ENCODE results near the gene SLC38A3. TPM values are rescaled to one million over a fixed set of nuclear protein-coding genes. Genes with fewer than 3 reads are reported as not detected.

The SLC38A3 gene
- total and polyA plus RNA-seq, 2 of the 8 experiments (the other 6 are each of a cell fraction or from before 2014, with no cell fraction given): 1.2 to 3.7 TPM

GRCh38 chr3:50192689-50193141, 12.4 kb upstream of the SLC38A3 start:
- CTCF ChIA-PET (ENCODE audit: partially characterized antibody): interaction anchor here (0.6 to 19.7 kb wide), 26 partner anchors 18 to 400 kb away, joined by 3 to 1138 read pairs (median 6); partner anchors contain the start of genes GNAI2, HYAL2, SEMA3B and SLC38A3
- Histone ChIP-seq H2BK5ac (ENCODE audit: low read depth, low read length) (no peak overlapping the region), H3K9ac (replicated peaks in 1 of 4; ENCODE audit: extremely low read depth in 1 of 4, low read depth in 3 of 4, low read length in 3 of 4) (no peak overlapping the region), H3K4me1 (replicated peaks in 1 of 4; ENCODE audit: control insufficient read depth in 3 of 4, insufficient read depth in 4 of 4, low read length in 3 of 4) (peaks cover 0 to 14% (median 7%) of the 10 kb centered on the region in 4 experiments; a peak in 5 of 7 replicates), H3K14ac (ENCODE audit: insufficient read length) (no peak overlapping the region), H4K20me1 (replicated peaks in 1 of 2; ENCODE audit: control insufficient read depth in 1 of 2, insufficient read depth in 2 of 2, low read length in 2 of 2) (peaks cover 0 to 5% of the 10 kb centered on the region in 2 experiments), H3K79me2 (ENCODE audit: control insufficient read depth in 1 of 2, insufficient read depth in 2 of 2, low read length in 2 of 2) (no peaks in the 10 kb centered on the region), H2BK12ac (ENCODE audit: low read depth, low read length) (peak overlapping the region; percentile 68; the same call in 1 of the 2 replicates), H3K18ac (ENCODE audit: extremely low read depth, low read length) (no peak overlapping the region; the same call in 1 of the 2 replicates), H3K27ac (ENCODE audit: low read depth, low read length) (no peak overlapping the region), H3K9me3 (ENCODE audit: insufficient read depth in 2 of 2, low read depth in 1 of 2, low read length in 1 of 2) (no peaks in the 10 kb centered on the region), H4K8ac (ENCODE audit: extremely low read depth, insufficient read depth, low read length) (no peak overlapping the region), H3K56ac (replicated peaks; ENCODE audit: insufficient read length, low read depth, low read length) (no peak overlapping the region), H2AFZ (ENCODE audit: low read length) (no peak overlapping the region), H3K4ac (replicated peaks; ENCODE audit: insufficient read length, low read depth, low read length) (no peak overlapping the region), H3K27me3 (replicated peaks in 1 of 4; ENCODE audit: control insufficient read depth in 3 of 4, extremely low read depth in 1 of 4, insufficient read depth in 3 of 4, low read length in 3 of 4) (peaks cover 0 to 12% (median 4%) of the 10 kb centered on the region in 4 experiments; a peak in 3 of 7 replicates), H3K23me2 (ENCODE audit: low read depth, low read length) (peaks cover 2% of the 10 kb centered on the region; the same call in 1 of the 2 replicates), H3K36me3 (ENCODE audit: control insufficient read depth in 2 of 4, insufficient read depth in 4 of 4, low read length in 3 of 4) (peaks cover 0 to 2% (median under 1%) of the 10 kb centered on the region in 4 experiments; a peak in 2 of 8 replicates), H2BK20ac (ENCODE audit: low read length) (no peak overlapping the region), H3K23ac (ENCODE audit: insufficient read length) (no peak overlapping the region), H2AK5ac (ENCODE audit: low read depth, low read length) (no peak overlapping the region), H3K79me1 (ENCODE audit: low read depth, low read length) (no peaks in the 10 kb centered on the region), H4K5ac (ENCODE audit: insufficient read length, low read depth, low read length) (no peak overlapping the region), H3K4me2 (ENCODE audit: insufficient read depth in 1 of 2, low read depth in 2 of 2, low read length in 2 of 2) (no peak overlapping the region), H2BK120ac (replicated peaks; ENCODE audit: low read depth, low read length) (no peak overlapping the region), H3K4me3 (ENCODE audit: extremely low read depth in 1 of 4, insufficient read depth in 2 of 4, low read depth in 3 of 4, low read length in 4 of 4) (no peak overlapping the region), H2BK15ac (ENCODE audit: low read length) (no peak overlapping the region), H4K91ac (replicated peaks; ENCODE audit: insufficient read length, low read length) (no peak overlapping the region)
- FAIRE-seq (peak; percentile 94), DNase-seq (ENCODE audit: low read depth in 1 of 2, low spot score in 2 of 2) (peak; percentile 77 to 100)
- POLR2A ChIA-PET (ENCODE audit: partially characterized antibody): interaction anchor here (0.5 to 11.9 kb wide), 6 partner anchors 11 to 140 kb away, joined by 3 to 128 read pairs (median 6); no protein-coding TSS in a partner anchor
- 49% methylated on average over 20 of the region's 21 CpGs; no CpG with 5 or more reads in 1 of the 2 experiments for WGBS, 2 experiments (ENCODE audit: extremely low coverage in 1 of 2, insufficient coverage in 1 of 2, insufficient read length in 1 of 2, insufficient replicate concordance in 2 of 2, low coverage in 1 of 2, low lambda C conversion rate in 2 of 2, missing lambda C conversion rate in 1 of 2)
- TF ChIP-seq RAD21 (IDR thresholded peaks at IDR 0.05 in 1 of 2, conservative IDR thresholded peaks at IDR 0.05 in 1 of 2; ENCODE audit: low read depth in 2 of 2, low read length in 2 of 2) (peak; percentile 94 to 96), CEBPB (IDR thresholded peaks at IDR 0.05; ENCODE audit: low read depth, low read length) (peak; percentile 28; the same call in 1 of the 2 replicates), E2F6 (IDR thresholded peaks at IDR 0.05) (0 out of 2 replicates have a peak, but pooled peaks have one; percentile 10), BACH1 (IDR thresholded peaks at IDR 0.05; ENCODE audit: low read length) (no peak), EP300 (IDR thresholded peaks at IDR 0.05; ENCODE audit: borderline replicate concordance in 1 of 2, low read depth in 2 of 2, low read length in 2 of 2) (0 out of 3 replicates have a peak, but pooled peaks of 1 of the 2 experiments have one; percentile 33), TAF1 (IDR thresholded peaks at IDR 0.05; ENCODE audit: low read depth, low read length) (no peak), TAF7 (optimal IDR thresholded peaks at IDR 0.05; ENCODE audit: borderline replicate concordance, low read depth, low read length) (no peak)
- TF ChIP-seq, protein P1, sequence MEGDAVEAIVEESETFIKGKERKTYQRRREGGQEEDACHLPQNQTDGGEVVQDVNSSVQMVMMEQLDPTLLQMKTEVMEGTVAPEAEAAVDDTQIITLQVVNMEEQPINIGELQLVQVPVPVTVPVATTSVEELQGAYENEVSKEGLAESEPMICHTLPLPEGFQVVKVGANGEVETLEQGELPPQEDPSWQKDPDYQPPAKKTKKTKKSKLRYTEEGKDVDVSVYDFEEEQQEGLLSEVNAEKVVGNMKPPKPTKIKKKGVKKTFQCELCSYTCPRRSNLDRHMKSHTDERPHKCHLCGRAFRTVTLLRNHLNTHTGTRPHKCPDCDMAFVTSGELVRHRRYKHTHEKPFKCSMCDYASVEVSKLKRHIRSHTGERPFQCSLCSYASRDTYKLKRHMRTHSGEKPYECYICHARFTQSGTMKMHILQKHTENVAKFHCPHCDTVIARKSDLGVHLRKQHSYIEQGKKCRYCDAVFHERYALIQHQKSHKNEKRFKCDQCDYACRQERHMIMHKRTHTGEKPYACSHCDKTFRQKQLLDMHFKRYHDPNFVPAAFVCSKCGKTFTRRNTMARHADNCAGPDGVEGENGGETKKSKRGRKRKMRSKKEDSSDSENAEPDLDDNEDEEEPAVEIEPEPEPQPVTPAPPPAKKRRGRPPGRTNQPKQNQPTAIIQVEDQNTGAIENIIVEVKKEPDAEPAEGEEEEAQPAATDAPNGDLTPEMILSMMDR (IDR thresholded peaks at IDR 0.05; ENCODE audit: control extremely low read depth in 1 of 3, insufficient read depth in 1 of 3, low read depth in 1 of 3, low read length in 3 of 3): peak in 2 of 3 experiments; percentile 92 to 98; a peak in 3 of 4 replicates

All from H1 (cell line).